HepG2 (cell line): Measurements from ENCODE around the gene TBKBP1. TPM values are rescaled to one million over a fixed set of nuclear protein-coding genes. Genes with fewer than 3 reads are reported as not detected.

Source experiments
- EP300 ChIP-seq, 3 experiments: sonication (generic) in 1 of 3; formaldehyde crosslinking in 1 of 3; IDR thresholded peaks; 2 replicates each; pipeline versions ENCODE4 v1.5.1 to v1.6.1; 2011 to 2020; ENCODE audit warnings: low read depth in 2 of 3, low read length in 2 of 3, borderline replicate concordance in 1 of 3, improper control_type of control experiment in 1 of 3, mild to moderate bottlenecking in 1 of 3, missing genetic modification reagents in 1 of 3, moderate library complexity in 1 of 3
- IRF2 ChIP-seq: IDR thresholded peaks from 2 replicates; pipeline ENCODE4 v1.6.1; 2018; ENCODE audit warnings: missing genetic modification reagents, missing compliant biosample characterization
- MTA1 ChIP-seq: sonication (generic); formaldehyde crosslinking; IDR thresholded peaks from 2 replicates; pipeline ENCODE4 v1.4.0; 2020; ENCODE audit warnings: missing genetic modification reagents, mild to moderate bottlenecking, borderline replicate concordance
- SP4 ChIP-seq: sonication (generic); formaldehyde crosslinking; IDR thresholded peaks from 2 replicates; pipeline ENCODE4 v1.8.1; 2023; ENCODE audit warnings: mild to moderate bottlenecking, missing genetic modification reagents
- ZNF343 ChIP-seq: sonication (generic); formaldehyde crosslinking; IDR thresholded peaks from 2 replicates; pipeline ENCODE4 v1.4.0; 2020; ENCODE audit warnings: mild to moderate bottlenecking, missing genetic modification reagents
- ZNF83 ChIP-seq: sonication (generic); formaldehyde crosslinking; IDR thresholded peaks from 2 replicates; pipeline ENCODE4 v1.4.0; 2020; ENCODE audit warnings: missing genetic modification reagents, mild to moderate bottlenecking, borderline replicate concordance
- polyA plus RNA-seq, 8 experiments: library from polyadenylated mRNA; depleted of rRNA in 3 of 8; stranded (reverse) in 7 of 8; unstranded in 1 of 8; fragments of >200 nt; fragmentation: Illumina TruSeq in 4 of 8; extraction: Trizol in 4 of 8; gene quantifications; 2 replicates each; pipeline versions ENCODE4 v1.2.1 to v1.2.3, GENCODE V29; 2011 to 2016; ENCODE audit warnings: low read depth in 4 of 8, missing spikeins in 1 of 8, mixed read lengths in 1 of 8; ENCODE audit not compliant: insufficient read depth in 1 of 8
- total RNA-seq, 5 experiments: library from RNA; depleted of rRNA; stranded (reverse); fragments of >200 nt; fragmentation: Illumina TruSeq; extraction: Trizol; gene quantifications; 2 replicates each; pipeline ENCODE4 v1.2.3, GENCODE V29; 2016; ENCODE audit warnings: low read depth in 1 of 5
- TF ChIP-seq, protein P1 (sequence below): sonication (generic); formaldehyde crosslinking; IDR thresholded peaks from 2 replicates; pipeline ENCODE4 v1.4.0; 2020; ENCODE audit warnings: missing genetic modification reagents
- TF ChIP-seq, protein P2 (sequence below): IDR thresholded peaks from 2 replicates; pipeline ENCODE4 v1.4.0; 2020; ENCODE audit warnings: mild to moderate bottlenecking, missing genetic modification reagents
- TF ChIP-seq, protein P3 (sequence below): sonication (generic); formaldehyde crosslinking; IDR thresholded peaks from 2 replicates; pipeline ENCODE4 v1.4.0; 2020; ENCODE audit warnings: missing genetic modification reagents
- TF ChIP-seq, protein P4 (sequence below): sonication (generic); formaldehyde crosslinking; IDR thresholded peaks from 2 replicates; pipeline ENCODE4 v1.4.0; 2020; ENCODE audit warnings: missing genetic modification reagents
- TF ChIP-seq, protein P5 (sequence below): sonication (generic); formaldehyde crosslinking; IDR thresholded peaks from 2 replicates; pipeline ENCODE4 v1.5.1; 2020; ENCODE audit warnings: mild to moderate bottlenecking, missing genetic modification reagents, moderate library complexity

Gene TBKBP1
- total and polyA plus RNA-seq, 2 of the 13 experiments (the other 11 are each of a cell fraction or from before 2014, with no cell fraction given): 2.6 to 7.0 TPM

DNA sequence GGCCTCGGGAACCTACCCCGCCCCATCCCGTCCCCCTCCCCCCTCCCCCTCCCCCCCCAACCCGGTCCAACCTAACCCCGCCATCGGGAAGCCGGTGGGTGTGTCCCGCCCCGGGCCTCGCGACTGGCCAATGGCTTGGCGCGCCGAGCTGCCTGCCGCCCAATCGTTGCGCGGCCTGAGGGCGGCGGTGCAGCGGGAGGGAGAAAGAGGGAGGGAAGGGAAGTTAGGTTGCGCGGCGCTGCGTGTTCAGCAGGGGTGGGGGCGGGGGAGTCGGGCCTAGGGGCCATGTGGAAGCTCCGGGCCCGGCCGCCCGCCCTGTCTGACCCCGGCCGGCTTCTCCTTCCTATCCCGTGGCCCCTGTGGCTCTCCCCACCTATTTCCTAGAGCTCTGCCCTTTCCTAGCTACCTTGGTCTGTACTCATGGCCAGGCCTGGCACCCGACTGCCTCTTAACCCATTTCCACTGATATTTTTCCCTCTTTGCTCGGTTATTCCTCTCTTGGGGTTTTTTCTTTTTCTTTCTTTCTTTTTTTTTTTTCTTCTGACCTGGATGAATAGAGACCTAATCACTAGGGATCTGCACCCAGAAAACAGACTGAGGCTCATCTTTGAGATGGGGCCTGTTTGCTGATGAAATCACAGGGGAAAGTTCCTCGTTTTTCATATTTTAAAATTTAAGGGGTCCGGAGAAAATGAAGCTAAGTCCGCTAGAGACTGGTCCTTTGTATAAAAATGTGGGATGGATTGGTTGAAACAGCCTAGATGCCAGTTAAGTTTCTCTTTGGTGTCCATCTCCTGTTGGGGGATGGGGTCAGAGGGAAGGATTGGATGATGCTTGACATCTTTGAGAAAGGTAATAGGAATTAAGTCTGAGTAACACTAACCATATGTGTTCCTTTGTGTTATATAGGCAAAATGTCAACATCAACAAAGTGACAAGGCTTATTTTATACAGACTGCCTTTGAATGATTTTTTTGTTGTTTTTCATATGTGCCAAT is 43.1 kb upstream of the TBKBP1 start (continued):
- TF ChIP-seq ZNF83 (CRISPR knock-in tag) (no peak), MTA1 (CRISPR knock-in tag) (no peak), ZNF343 (no peak; the same call in 1 of the 2 replicates), IRF2 (peak; percentile 66; the same call in 1 of the 2 replicates), EP300 (IDR thresholded peaks at IDR 0.05; ENCODE audit: low read depth in 2 of 2, low read length in 2 of 2) (0 out of 4 replicates have a peak, but pooled peaks of 1 of the 2 experiments have one; percentile 17), EP300 (CRISPR knock-in tag; IDR thresholded peaks at IDR 0.05; ENCODE audit: borderline replicate concordance) (0 out of 2 replicates have a peak, but pooled peaks have one; percentile 49), SP4 (CRISPR knock-in tag) (peak; percentile 79; the same call in 1 of the 2 replicates)
- TF ChIP-seq, protein P1, sequence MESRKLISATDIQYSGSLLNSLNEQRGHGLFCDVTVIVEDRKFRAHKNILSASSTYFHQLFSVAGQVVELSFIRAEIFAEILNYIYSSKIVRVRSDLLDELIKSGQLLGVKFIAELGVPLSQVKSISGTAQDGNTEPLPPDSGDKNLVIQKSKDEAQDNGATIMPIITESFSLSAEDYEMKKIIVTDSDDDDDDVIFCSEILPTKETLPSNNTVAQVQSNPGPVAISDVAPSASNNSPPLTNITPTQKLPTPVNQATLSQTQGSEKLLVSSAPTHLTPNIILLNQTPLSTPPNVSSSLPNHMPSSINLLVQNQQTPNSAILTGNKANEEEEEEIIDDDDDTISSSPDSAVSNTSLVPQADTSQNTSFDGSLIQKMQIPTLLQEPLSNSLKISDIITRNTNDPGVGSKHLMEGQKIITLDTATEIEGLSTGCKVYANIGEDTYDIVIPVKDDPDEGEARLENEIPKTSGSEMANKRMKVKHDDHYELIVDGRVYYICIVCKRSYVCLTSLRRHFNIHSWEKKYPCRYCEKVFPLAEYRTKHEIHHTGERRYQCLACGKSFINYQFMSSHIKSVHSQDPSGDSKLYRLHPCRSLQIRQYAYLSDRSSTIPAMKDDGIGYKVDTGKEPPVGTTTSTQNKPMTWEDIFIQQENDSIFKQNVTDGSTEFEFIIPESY: peak; percentile 13; the same call in 1 of the 2 replicates
- TF ChIP-seq, protein P2, sequence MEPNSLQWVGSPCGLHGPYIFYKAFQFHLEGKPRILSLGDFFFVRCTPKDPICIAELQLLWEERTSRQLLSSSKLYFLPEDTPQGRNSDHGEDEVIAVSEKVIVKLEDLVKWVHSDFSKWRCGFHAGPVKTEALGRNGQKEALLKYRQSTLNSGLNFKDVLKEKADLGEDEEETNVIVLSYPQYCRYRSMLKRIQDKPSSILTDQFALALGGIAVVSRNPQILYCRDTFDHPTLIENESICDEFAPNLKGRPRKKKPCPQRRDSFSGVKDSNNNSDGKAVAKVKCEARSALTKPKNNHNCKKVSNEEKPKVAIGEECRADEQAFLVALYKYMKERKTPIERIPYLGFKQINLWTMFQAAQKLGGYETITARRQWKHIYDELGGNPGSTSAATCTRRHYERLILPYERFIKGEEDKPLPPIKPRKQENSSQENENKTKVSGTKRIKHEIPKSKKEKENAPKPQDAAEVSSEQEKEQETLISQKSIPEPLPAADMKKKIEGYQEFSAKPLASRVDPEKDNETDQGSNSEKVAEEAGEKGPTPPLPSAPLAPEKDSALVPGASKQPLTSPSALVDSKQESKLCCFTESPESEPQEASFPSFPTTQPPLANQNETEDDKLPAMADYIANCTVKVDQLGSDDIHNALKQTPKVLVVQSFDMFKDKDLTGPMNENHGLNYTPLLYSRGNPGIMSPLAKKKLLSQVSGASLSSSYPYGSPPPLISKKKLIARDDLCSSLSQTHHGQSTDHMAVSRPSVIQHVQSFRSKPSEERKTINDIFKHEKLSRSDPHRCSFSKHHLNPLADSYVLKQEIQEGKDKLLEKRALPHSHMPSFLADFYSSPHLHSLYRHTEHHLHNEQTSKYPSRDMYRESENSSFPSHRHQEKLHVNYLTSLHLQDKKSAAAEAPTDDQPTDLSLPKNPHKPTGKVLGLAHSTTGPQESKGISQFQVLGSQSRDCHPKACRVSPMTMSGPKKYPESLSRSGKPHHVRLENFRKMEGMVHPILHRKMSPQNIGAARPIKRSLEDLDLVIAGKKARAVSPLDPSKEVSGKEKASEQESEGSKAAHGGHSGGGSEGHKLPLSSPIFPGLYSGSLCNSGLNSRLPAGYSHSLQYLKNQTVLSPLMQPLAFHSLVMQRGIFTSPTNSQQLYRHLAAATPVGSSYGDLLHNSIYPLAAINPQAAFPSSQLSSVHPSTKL (CRISPR knock-in tag): peak; percentile 41; the same call in 1 of the 2 replicates
- TF ChIP-seq, protein P3, sequence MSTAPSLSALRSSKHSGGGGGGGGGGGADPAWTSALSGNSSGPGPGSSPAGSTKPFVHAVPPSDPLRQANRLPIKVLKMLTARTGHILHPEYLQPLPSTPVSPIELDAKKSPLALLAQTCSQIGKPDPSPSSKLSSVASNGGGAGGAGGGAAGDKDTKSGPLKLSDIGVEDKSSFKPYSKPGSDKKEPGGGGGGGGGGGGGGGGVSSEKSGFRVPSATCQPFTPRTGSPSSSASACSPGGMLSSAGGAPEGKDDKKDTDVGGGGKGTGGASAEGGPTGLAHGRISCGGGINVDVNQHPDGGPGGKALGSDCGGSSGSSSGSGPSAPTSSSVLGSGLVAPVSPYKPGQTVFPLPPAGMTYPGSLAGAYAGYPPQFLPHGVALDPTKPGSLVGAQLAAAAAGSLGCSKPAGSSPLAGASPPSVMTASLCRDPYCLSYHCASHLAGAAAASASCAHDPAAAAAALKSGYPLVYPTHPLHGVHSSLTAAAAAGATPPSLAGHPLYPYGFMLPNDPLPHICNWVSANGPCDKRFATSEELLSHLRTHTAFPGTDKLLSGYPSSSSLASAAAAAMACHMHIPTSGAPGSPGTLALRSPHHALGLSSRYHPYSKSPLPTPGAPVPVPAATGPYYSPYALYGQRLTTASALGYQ (CRISPR knock-in tag): no peak
- TF ChIP-seq, protein P4, sequence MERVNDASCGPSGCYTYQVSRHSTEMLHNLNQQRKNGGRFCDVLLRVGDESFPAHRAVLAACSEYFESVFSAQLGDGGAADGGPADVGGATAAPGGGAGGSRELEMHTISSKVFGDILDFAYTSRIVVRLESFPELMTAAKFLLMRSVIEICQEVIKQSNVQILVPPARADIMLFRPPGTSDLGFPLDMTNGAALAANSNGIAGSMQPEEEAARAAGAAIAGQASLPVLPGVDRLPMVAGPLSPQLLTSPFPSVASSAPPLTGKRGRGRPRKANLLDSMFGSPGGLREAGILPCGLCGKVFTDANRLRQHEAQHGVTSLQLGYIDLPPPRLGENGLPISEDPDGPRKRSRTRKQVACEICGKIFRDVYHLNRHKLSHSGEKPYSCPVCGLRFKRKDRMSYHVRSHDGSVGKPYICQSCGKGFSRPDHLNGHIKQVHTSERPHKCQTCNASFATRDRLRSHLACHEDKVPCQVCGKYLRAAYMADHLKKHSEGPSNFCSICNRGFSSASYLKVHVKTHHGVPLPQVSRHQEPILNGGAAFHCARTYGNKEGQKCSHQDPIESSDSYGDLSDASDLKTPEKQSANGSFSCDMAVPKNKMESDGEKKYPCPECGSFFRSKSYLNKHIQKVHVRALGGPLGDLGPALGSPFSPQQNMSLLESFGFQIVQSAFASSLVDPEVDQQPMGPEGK (CRISPR knock-in tag): peak; percentile 87
- TF ChIP-seq, protein P5, sequence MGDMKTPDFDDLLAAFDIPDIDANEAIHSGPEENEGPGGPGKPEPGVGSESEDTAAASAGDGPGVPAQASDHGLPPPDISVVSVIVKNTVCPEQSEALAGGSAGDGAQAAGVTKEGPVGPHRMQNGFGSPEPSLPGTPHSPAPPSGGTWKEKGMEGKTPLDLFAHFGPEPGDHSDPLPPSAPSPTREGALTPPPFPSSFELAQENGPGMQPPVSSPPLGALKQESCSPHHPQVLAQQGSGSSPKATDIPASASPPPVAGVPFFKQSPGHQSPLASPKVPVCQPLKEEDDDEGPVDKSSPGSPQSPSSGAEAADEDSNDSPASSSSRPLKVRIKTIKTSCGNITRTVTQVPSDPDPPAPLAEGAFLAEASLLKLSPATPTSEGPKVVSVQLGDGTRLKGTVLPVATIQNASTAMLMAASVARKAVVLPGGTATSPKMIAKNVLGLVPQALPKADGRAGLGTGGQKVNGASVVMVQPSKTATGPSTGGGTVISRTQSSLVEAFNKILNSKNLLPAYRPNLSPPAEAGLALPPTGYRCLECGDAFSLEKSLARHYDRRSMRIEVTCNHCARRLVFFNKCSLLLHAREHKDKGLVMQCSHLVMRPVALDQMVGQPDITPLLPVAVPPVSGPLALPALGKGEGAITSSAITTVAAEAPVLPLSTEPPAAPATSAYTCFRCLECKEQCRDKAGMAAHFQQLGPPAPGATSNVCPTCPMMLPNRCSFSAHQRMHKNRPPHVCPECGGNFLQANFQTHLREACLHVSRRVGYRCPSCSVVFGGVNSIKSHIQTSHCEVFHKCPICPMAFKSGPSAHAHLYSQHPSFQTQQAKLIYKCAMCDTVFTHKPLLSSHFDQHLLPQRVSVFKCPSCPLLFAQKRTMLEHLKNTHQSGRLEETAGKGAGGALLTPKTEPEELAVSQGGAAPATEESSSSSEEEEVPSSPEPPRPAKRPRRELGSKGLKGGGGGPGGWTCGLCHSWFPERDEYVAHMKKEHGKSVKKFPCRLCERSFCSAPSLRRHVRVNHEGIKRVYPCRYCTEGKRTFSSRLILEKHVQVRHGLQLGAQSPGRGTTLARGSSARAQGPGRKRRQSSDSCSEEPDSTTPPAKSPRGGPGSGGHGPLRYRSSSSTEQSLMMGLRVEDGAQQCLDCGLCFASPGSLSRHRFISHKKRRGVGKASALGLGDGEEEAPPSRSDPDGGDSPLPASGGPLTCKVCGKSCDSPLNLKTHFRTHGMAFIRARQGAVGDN (CRISPR knock-in tag): peak; percentile 72
